Measurements from ENCODE around the gene MASP1. TPM values are rescaled to one million over a fixed set of nuclear protein-coding genes. Genes with fewer than 3 reads are reported as not detected.
"Not testable (repeated sequence)": the region's sequence is repeated elsewhere in the genome, so short reads cannot be mapped to it uniquely, and the experiment has no call there.

MASP1 gene
- total RNA-seq, 1 experiment from 2014 or later = not detected

- CTCF ChIA-PET = no interaction called here
These were observed 49.1 kb downstream of the MASP1 start for GRCh38 chr3:187242435-187242834.

GRCh38 chr3:187238835-187239234 is 52.7 kb downstream of the MASP1 start:
- BruUV-seq (replicated peaks); H3K9ac ChIP-seq (ENCODE audit: low read length); H3K27me3 ChIP-seq (ENCODE audit: insufficient read depth, low read length); H3K4me3 ChIP-seq (replicated peaks in 1 of 2; ENCODE audit: low read depth in 1 of 2, low read length in 2 of 2); H3K4me1 ChIP-seq (ENCODE audit: control insufficient read depth in 1 of 2, insufficient read depth in 2 of 2, low read length in 2 of 2); H3K9me3 ChIP-seq (ENCODE audit: control insufficient read depth in 1 of 2, insufficient read depth in 1 of 2, low read depth in 1 of 2, low read length in 2 of 2); H3K4me2 ChIP-seq (ENCODE audit: low read length); H3K36me3 ChIP-seq (ENCODE audit: control insufficient read depth in 1 of 2, insufficient read depth in 2 of 2, low read length in 2 of 2); intact Hi-C loops (cut with micrococcal nuclease); H2AFZ ChIP-seq (ENCODE audit: low read depth, low read length, poor library complexity, severe bottlenecking); H4K20me1 ChIP-seq (ENCODE audit: insufficient read depth); H3K9me2 ChIP-seq (ENCODE audit: insufficient read depth); RAD21 ChIA-PET (ENCODE audit: low non-redundant PET in 1 of 2, low total read pairs in 2 of 2, uncharacterized antibody in 2 of 2, unreplicated experiment in 2 of 2); ATAC-seq; CTCF ChIA-PET; H3K79me2 ChIP-seq (ENCODE audit: insufficient read depth, low read length); POLR2A ChIA-PET; H3K27ac ChIP-seq (ENCODE audit: low read depth, low read length); DNase-seq (ENCODE audit: low read depth, low spot score): not testable (repeated sequence)

More at GRCh38 chr3:187242435-187242834, 49.1 kb downstream of the MASP1 start:
- no peaks in the 10 kb centered on the region for H3K4me1 ChIP-seq (ENCODE audit: control insufficient read depth in 1 of 2, insufficient read depth in 2 of 2, low read length in 2 of 2)
- DNase-seq (ENCODE audit: low read depth, low spot score) (no peak), ATAC-seq (no peak)
- TF ChIP-seq ZBTB33 (IDR thresholded peaks at IDR 0.05; ENCODE audit: extremely low read depth, insufficient replicate concordance, low read length) = no peak
- no peak for TF ChIP-seq SP1 (IDR thresholded peaks at IDR 0.05; ENCODE audit: low read depth)
- TF ChIP-seq MAX (IDR thresholded peaks at IDR 0.05) = no peak
- no peak for TF ChIP-seq CBX3 (IDR thresholded peaks at IDR 0.05; ENCODE audit: low read depth)
- no peak for TF ChIP-seq ELF1 (IDR thresholded peaks at IDR 0.05; ENCODE audit: borderline replicate concordance, low read depth)
- no peak for TF ChIP-seq ZNF274 (IDR thresholded peaks at IDR 0.05; ENCODE audit: low read depth, low read length)
- no peak for TF ChIP-seq SIN3A (IDR thresholded peaks at IDR 0.05; ENCODE audit: low read depth)
- TF ChIP-seq CEBPB (IDR thresholded peaks at IDR 0.05; ENCODE audit: low read depth) = no peak
- TF ChIP-seq EZH2phosphoT487 (IDR thresholded peaks at IDR 0.05; ENCODE audit: borderline replicate concordance) = no peak
- no peak for TF ChIP-seq CTCF (IDR thresholded peaks at IDR 0.05 in 2 of 3, conservative IDR thresholded peaks at IDR 0.05 in 1 of 3; ENCODE audit: borderline replicate concordance in 1 of 3, insufficient read depth in 1 of 3, low read depth in 2 of 3, low read length in 2 of 3)
- no peak for TF ChIP-seq ATF3 (IDR thresholded peaks at IDR 0.05)
- TF ChIP-seq SRF (IDR thresholded peaks at IDR 0.05; ENCODE audit: low read depth) = no peak
- TF ChIP-seq POLR2AphosphoS5 (IDR thresholded peaks at IDR 0.05; ENCODE audit: low read depth, low read length) = no peak
- TF ChIP-seq TCF7L2 (IDR thresholded peaks at IDR 0.05; ENCODE audit: borderline replicate concordance, extremely low read depth, insufficient read depth, insufficient read length) = no peak
- no peak for TF ChIP-seq POLR2A (IDR thresholded peaks at IDR 0.05; ENCODE audit: borderline replicate concordance, extremely low read depth, insufficient read depth, insufficient read length)
- no peak for TF ChIP-seq EGR1 (IDR thresholded peaks at IDR 0.05; ENCODE audit: low read depth)
- TF ChIP-seq FOSL1 (IDR thresholded peaks at IDR 0.05; ENCODE audit: low read depth) = no peak
- H3K27ac ChIP-seq (ENCODE audit: low read depth, low read length) = no peak overlapping the region
- H2AFZ ChIP-seq (ENCODE audit: low read depth, low read length, poor library complexity, severe bottlenecking) = no peak overlapping the region
- ChIA-PET POLR2A (no interaction called here), RAD21 (ENCODE audit: low non-redundant PET in 1 of 2, low total read pairs in 2 of 2, uncharacterized antibody in 2 of 2, unreplicated experiment in 2 of 2) (no interaction called here)
- BruUV-seq (replicated peaks) = no TSS peak
- no peaks in the 10 kb centered on the region for H3K79me2 ChIP-seq (ENCODE audit: insufficient read depth, low read length)
- H3K9me3 ChIP-seq (ENCODE audit: control insufficient read depth in 1 of 2, insufficient read depth in 1 of 2, low read depth in 1 of 2, low read length in 2 of 2) = no peaks in the 10 kb centered on the region
- H3K9me2 ChIP-seq (ENCODE audit: insufficient read depth) = no peaks in the 10 kb centered on the region
- no peaks in the 10 kb centered on the region for H3K27me3 ChIP-seq (ENCODE audit: insufficient read depth, low read length)
- no peaks in the 10 kb centered on the region for H4K20me1 ChIP-seq (ENCODE audit: insufficient read depth)
- no peaks in the 10 kb centered on the region for H3K36me3 ChIP-seq (ENCODE audit: control insufficient read depth in 1 of 2, insufficient read depth in 2 of 2, low read length in 2 of 2)
- no peak overlapping the region for H3K4me2 ChIP-seq (ENCODE audit: low read length)
- H3K4me3 ChIP-seq (replicated peaks in 1 of 2; ENCODE audit: low read depth in 1 of 2, low read length in 2 of 2) = no peak overlapping the region
- intact Hi-C loops (cut with micrococcal nuclease) = no loop called here
- no peak overlapping the region for H3K9ac ChIP-seq (ENCODE audit: low read length)
